GM19240 (cell line): ENCODE measurements around the gene ULBP2.
"Not testable (repeated sequence)": the region's sequence is repeated elsewhere in the genome, so short reads cannot be mapped to it uniquely, and the experiment has no call there.

Experiments used
- DNase-seq: peaks from one replicate; pipeline ENCODE4 v3.0.0; 2011; ENCODE audit warnings: low spot score; ENCODE audit not compliant: insufficient read length

ULBP2 gene

DNA sequence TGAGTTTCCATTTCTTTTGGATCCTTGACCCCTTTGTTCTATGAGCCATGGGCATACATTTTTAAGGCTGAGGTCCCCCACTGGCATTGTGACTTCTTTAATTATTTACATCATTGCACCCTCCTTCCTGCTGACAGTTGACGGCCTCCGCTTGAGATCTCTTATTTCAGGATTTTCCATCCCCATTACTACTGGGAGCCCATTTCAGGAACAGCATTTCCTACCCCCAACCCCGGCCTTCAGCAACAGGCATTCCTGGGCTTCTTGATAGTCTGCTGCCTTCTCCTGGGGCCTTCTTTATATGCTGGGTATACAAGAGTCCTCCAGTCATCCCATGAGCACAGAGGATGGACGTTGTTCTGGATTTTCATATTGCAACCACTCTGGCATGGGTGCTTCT lies 25.8 kb downstream of the ULBP2 start:
- no peak for DNase-seq

DNA sequence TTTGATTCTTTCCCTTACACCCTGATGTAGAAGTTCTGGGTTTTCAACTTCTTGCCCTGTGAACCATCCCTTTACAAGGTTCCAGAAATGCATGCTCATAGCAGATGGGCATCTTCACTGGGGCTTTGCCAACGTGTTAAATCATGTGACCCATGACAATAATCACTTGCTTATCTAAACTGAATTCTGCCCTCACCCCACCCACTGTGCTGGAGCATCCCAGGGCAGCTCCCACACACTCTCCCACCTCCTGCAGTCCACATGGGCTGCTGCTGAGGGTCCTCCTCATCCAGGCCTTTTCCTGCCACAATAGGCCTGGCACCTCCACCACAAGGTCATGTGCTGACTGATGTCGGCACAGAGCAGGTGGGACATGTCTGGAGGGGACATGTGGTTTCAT lies 26.2 kb downstream of the ULBP2 start:
- not testable (repeated sequence) for DNase-seq

DNA sequence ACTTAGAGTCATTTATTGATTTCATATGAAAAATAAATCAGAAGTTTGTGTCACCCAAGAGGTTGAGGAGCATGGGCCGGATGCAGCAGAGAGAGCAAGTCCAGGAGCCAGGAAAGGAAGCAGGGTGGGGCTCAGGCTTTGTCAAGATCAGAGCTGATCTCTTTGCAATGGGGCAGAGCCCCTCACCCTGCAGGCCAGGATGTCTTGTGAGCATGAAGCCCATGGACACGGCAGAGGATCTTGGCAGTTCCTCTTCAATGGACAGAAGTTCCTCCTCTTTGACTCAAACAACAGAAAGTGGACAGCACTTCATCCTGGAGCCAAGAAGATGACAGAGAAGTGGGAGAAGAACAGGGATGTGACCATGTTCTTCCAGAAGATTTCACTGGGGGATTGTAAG lies 27.1 kb downstream of the ULBP2 start:
- DNase-seq, result not testable (repeated sequence)

DNA sequence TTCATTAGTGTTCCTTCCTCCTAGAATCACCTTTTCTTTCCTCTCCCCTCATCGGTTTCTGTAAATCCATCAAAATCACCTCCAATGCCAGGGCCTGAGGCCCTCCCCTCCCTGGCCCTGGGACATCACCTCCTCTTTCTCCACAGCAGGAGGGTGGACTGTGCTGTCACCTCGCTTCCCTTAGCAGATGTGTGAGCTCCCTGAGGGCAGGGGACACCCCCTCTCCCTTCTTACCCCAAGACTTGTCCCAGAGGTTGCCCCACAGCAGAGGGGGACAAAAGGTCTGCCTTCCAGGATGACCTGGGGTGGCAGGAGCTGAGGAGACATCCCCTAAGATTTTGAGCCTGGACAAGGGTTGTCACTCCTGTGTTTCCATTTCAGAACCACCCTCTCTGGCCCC lies 27.8 kb downstream of the ULBP2 start:
- DNase-seq, result no peak

DNA sequence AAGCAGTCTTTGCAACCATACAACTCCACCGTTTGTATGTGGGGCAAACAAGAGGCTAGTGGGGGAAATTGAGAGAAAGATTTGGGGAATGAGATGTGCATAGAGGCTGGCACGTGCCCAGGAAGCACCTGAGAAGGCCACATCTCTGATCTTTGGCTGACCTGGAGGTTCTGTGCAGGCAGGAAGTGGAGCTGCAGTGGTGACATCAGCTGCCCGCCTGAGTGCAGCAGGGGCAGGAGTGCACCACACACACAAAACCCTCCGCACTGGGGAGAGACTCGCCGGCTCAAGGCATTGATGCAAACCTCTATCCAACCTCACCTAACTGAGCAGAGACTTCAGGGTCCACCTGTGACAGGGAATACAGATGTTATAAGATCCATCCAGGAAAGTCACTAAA lies 32.6 kb downstream of the ULBP2 start:
- DNase-seq, result not testable (repeated sequence)

DNA sequence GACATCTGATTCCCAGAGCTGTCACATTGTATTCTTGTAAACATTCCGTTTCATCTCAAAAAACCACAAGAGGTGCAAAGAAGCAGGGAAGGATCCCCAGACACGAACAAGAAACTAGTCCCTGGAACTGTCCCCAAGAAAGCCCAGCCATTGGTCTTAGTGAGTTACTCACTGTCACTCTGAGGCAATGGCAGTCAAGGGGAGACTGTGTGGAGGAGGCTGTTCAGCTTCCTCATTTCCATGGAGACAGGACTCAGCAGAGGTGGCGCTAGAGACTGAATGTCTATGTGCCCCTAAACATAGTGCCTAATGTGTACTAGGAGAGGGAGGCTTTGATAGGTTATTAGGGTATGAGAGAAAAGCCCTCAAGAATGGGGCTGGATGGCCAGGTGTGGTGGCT lies 33.0 kb downstream of the ULBP2 start:
- no peak for DNase-seq

DNA sequence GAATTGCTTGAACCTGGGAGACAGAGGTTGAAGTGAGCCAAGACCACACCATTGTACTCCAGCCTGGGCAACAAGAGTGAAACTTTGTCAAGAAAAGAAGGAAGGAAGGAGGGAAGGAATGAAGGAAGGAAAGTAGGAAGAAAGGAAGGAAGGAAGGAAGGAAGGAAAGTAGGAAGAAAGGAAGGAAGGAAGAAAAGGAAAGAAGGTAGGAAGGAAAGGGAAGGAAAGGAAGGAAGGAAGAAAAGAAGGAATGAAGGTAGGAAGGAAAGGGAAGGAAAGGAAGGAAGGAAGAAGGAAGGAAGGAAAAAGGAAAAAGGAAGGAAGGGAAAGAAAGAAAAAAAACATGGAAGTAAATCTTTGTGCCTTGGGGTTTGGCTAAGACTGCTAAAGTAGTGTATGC lies 33.6 kb downstream of the ULBP2 start:
- no peak for DNase-seq

DNA sequence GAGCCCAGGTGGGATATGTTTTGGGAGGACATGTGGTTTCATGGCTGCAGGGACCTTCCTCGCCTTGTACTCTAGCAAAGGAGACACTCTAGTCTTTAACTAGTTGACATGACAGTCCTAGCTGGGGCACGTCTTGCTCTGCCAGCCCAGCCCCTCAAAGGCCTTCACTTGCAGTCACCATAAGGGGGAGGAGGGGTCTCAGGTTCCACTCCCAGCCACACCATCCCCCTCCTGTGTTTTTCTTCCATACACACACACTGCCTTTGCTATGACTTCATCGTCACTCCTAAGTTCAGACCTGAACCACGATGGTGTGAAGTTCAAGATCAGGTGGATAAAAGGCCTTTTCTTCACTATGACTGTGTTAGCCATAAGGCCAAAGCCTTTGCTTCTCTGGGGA lies 35.4 kb downstream of the ULBP2 start:
- DNase-seq, result no peak

DNA sequence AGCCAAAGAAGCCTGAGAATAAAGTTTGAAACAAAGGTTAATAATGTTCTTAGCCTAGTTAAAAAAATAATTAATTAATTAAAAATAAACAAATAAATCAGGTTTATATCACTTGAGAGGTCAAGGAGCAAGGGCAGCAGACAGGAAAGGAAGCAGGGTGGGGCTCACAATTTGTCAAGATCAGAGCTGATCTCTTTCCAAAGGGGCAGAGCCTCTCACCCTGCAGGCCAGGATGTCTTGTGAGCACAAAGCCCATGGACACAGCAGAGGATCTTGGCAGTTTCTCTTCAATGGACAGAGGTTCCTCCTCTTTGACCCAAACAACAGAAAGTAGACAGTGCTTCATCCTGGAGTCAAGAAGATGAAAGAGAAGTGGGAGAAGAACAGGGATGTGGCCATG lies 36.8 kb downstream of the ULBP2 start:
- DNase-seq, result no peak

DNA sequence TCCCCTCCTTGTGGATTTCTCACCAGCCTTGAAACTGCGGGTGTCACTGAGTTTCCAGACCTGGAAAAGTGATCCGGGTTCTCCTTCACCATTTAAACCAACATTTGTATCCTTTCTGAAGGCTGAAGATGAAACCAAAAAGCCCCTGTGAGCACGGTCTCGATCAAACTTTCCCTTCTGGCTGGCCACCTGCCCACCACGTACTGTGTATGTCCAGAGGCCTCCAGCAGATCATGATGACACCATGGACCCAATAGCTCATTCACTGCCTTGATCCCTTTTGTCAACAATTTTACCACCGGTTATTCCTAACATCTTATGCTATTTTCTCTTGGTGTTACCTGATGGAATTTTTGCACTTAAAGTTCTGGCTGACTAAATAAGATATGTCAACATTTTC lies 37.5 kb downstream of the ULBP2 start:
- no peak for DNase-seq

DNA sequence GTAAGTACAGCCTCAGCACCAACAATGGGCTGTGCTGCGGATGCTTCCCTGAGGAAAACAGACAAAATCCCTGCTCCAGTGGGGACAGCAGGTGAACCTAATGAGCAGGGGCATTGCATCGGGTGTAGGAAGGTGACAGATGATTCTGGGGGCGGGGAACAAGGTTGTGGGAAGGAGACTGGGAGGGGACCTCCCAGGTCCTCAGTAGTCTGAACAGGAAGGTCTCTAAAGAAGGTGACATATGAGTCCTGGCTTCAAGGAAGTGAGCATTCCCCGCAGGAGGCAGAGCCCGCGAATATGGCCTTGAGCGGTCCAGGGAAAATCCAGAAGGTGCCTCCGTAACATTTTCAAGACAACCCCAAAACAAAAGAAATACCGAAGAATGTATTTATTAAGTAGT lies 41.3 kb downstream of the ULBP2 start:
- no peak for DNase-seq

DNA sequence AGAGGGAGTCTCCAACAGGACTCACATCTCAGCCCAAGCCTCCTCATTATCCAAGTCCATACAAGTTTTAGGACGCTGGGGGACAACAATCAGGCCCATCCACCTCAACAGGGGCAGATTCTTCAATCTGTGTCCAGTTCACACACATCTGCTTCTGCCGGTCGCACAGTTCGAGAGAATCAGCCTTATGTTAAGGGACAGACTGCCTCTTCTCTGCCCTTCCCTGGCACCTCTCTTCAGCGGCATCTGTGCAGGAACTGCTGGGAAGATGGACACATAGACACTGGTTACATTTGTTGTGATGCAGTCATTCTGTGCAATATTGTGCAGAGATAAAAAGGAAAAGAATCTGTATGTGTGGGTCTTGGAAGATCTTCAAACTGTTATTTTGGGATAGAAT lies 43.0 kb downstream of the ULBP2 start:
- no peak for DNase-seq

DNA sequence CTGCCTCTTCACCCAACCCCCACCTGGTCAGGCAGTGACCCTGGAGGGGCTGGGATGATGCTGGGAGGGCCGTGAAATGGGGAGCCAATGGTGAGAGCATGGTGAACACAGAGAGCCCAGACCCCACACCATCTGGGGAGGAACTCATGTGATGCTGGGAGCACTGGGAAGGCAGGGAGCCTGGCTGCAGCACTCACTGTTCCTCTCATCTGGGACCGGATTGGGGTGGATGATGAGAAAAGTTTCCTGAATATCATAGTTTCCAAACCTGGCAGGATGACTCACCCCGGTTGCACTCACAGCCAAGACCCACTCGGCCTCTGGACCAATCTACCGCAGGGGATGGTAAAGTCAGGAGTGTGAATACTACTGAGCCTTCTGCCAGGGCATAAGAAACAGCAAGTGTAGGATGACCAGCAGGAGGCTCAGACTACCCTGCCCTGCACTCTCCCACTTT lies 43.7 kb downstream of the ULBP2 start:
- no peak for DNase-seq

DNA sequence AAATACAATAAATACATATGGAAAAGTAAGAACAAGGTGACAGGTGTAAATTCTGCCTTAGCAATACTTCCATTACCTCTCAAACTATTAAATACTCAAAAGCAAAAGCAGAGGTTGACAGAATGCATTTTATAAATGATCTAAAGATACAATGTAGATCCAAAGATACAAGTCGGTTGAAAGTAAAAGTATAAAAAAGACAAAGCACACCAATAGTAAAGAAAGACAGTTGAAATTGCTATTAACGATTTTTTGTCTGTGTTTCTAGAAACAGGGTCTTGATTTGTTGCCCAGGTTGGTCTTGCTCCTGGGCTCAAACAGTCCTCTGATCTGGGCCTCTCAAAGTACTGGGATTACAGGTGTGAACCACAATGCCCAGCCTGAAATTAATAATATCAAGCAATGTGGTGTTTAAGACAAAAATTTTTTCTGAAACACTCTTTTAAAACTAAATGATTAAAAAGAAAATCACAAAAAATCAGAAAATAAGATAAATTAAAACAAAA lies 45.8 kb downstream of the ULBP2 start:
- DNase-seq, result no peak

DNA sequence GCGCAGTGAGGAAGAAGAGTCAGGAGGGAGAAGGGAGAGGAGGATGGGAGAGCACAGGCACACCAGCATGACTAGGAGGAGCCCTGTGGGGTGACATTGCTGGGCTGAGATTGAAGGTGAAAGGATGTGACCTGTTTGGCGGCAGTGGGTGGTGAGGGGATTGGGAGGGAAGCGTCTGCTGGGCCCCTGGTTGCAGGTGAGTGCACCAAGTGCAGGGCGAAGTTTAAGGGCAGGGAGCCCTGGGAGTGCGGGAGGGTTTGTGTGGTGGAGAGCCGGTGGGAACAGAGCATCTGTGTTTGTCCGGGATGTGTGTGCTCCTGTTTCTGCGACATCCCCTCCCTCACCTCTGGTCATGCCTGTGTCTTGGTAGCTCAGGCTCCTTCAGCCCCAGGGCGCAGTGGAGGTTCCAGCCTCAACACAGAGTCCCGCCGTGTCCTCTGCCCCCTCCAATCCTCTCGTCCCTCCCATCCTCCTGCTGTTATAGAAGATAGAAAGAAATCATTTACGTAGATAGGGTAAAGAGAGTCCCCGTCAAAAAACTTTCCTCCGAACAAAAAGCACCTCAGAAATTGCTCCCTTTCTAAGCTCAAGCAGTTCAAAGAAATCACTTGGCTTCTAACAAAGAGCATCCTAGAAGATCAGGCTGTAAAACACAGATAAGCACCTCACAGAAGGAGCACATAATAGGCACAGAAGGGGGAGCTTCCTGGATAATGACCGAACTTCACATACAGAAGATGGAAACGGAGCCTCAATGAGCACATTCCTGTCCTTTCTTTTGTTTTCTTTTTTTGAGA lies 46.9 kb downstream of the ULBP2 start:
- no peak for DNase-seq

DNA sequence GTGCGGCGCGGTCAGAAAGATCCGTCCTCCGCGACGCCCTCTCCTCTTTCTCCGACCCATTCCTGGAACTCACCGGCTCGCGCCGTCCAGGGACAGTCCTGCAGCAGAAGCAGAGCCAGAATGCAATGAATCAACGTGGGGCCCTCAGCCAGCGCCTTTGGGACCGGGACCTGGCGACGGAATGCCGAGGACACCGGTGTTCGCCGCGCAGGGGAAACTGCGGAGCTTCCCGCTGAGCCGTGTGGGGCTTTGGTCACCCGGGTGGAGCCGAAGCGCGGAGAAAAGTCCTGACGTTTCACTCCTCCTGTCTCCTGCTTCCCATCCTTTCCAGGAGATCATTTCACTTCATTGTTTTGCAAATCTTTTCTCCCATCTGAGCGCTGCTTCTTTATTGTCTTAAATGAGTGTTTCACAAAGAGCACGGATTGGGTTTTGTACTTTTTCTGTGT lies 48.4 kb downstream of the ULBP2 start:
- no peak for DNase-seq

DNA sequence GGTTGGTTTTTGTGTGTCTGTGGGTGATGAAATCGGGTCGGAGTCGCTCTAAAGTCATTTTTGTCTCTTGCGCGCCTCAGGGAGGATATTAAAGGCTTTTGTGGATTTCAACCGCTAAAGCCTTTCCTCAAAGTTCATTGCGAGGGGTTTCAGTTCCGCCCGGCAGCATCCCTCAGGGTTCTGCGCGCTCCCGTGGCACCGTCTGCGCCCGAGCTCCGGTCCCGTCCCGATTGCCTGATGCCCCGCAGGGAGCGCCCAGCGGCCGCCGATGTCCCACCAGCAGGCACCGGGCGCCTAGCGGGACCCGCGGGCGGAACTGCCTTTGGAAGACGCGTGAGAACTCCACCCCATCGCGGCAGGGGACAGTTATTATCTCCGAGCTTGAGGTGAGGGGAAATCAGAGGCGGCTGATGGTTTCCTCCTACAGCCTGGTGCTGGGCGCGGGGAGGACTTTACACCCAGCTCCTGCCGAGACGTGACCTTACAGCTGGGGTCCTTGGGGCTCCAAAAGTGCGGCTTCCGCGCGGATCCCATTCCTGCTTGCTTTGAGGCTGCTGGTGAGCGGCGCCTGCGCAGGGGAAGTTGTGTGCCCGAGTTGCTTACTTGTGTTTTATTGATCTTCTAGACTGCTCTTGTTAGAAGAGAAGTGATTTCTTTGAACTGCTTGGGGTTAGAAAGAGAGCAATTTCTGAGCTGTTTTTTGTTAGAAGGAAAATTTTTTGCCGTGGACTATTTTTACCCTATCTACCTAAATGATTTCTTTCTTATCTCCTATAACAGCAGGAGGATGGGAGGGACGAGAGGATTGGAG lies 49.1 kb downstream of the ULBP2 start:
- DNase-seq, result no peak

DNA sequence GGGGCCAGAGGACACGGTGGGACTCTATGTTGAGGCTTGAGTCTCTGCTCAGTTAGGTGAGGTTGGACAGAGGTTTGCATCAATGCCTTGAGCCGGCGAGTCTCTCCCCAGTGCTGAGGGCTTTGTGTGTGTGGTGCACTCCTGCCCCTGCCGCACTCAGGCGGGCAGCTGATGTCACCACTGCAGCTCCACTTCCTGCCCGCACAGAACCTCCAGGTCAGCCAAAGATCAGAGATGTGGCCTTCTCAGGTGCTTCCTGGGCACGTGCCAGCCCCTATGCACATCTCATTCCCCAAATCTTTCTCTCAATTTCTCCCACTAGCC lies 49.6 kb downstream of the ULBP2 start:
- DNase-seq, result not testable (repeated sequence)

DNA sequence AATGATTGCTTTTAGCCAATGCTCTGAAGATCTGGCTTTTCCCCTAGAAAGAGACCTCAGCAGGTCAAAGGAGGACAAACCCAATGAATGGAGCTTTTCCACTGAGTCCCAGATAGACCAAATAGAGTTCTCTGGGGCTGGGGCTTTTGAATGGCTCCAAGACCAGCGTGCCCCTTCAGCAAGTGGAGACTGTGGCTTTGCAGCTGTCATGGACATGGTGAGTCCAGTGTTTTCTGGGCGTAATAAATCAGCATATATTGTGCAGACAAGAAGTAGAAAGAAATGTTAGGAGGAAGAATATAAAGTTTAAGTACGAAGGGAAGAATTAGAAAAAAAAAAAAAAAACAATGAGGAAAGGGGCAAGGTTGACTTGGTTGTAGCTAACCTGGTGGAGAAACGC lies 50.0 kb downstream of the ULBP2 start:
- DNase-seq, result no peak

DNA sequence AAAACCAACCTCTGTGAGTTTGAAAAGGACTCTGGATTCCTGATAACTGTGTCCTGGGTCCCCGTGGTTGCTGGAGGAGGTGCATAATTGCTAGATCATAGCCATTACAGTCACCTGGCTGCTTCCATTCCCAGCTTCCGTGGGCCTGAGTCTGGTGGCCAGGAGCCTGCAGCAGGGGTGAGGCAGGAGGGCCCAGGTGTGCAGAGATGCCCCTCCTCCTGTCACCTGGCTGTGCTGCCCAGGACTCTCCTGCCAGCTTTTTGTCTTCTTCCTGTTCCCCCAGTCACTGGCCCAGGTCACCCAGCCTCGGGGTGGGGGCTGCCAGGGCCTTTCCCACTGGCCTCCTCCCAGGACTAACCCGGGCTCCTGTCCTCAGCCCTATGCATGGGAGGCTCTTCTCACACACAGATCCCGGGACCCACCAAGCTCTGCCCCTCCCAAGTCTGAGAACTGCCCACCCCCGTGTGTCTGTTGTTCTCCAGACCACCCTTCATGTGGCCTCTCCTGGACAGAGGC lies 53.5 kb downstream of the ULBP2 start:
- DNase-seq, result no peak

DNA sequence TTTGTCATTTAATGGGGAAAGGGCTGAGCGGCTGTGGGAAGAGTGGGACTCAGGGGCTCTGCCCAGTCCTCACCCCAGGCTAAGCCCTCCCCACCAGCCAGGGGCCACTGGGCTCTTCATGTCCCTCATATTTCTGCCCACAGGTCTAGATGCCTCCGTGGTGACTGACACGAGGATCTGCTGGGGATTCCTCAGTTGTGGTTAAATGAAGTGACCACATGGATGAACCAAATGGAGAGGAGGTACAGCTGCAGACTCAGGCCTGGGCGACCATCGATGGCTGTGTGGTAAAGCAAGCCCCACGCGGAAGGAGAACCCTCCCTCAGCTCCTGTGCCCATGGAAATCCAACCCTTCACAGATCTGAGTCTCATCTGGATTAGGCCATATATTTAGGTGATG lies 54.2 kb downstream of the ULBP2 start:
- DNase-seq, result no peak
